C4-2B (cell line): ENCODE results near the gene KCP.

ENCODE experiments used
- ZFX ChIP-seq: fragments of 450-650 bp; IDR thresholded peaks from 2 replicates; pipeline ENCODE4 v1.6.1; 2017
- TF ChIP-seq, protein P1 (sequence below): fragments of 450-650 bp; conservative IDR thresholded peaks from 2 replicates; pipeline ENCODE4 v1.5.1; 2017; ENCODE audit warnings: mild to moderate bottlenecking

GRCh38 chr7:128835790-128836641, 74.5 kb downstream of the KCP start:
- TF ChIP-seq, protein P1, sequence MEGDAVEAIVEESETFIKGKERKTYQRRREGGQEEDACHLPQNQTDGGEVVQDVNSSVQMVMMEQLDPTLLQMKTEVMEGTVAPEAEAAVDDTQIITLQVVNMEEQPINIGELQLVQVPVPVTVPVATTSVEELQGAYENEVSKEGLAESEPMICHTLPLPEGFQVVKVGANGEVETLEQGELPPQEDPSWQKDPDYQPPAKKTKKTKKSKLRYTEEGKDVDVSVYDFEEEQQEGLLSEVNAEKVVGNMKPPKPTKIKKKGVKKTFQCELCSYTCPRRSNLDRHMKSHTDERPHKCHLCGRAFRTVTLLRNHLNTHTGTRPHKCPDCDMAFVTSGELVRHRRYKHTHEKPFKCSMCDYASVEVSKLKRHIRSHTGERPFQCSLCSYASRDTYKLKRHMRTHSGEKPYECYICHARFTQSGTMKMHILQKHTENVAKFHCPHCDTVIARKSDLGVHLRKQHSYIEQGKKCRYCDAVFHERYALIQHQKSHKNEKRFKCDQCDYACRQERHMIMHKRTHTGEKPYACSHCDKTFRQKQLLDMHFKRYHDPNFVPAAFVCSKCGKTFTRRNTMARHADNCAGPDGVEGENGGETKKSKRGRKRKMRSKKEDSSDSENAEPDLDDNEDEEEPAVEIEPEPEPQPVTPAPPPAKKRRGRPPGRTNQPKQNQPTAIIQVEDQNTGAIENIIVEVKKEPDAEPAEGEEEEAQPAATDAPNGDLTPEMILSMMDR: no peak
- no peak for TF ChIP-seq ZFX
